Ascending aorta (tissue), 2 donors: ENCODE results near the gene CEP85L. TPM values are rescaled to one million over a fixed set of nuclear protein-coding genes. Genes with fewer than 3 reads are reported as not detected.

Experiments used
- DNase-seq, 2 donors: peaks; one replicate each; pipeline ENCODE4 v3.0.0-alpha.2; 2019; ENCODE audit warnings: low spot score in 2 of 2
- H3K27ac ChIP-seq, 2 donors: fragments of 200-600 bp; sonication (generic); one replicate each; pipeline ENCODE4 v1.5.1; 2016 to 2017; ENCODE audit warnings: mild to moderate bottlenecking in 1 of 2
- H3K27me3 ChIP-seq: fragments of 200-600 bp; sonication (generic); one replicate; pipeline ENCODE4 v1.5.1; 2017
- H3K36me3 ChIP-seq, 2 donors: fragments of 200-600 bp; sonication (generic); one replicate each; pipeline ENCODE4 v1.5.1; 2016
- H3K4me1 ChIP-seq, 2 donors: fragments of 200-600 bp; sonication (generic); one replicate each; pipeline ENCODE4 v1.5.1; 2016 to 2017; ENCODE audit warnings: mild to moderate bottlenecking in 1 of 2
- H3K4me3 ChIP-seq, 2 donors: fragments of 200-600 bp; sonication (generic); one replicate each; pipeline ENCODE4 v1.5.1; 2016 to 2017; ENCODE audit warnings: mild to moderate bottlenecking in 1 of 2
- H3K9me3 ChIP-seq, 2 donors: fragments of 200-600 bp; sonication (generic); one replicate each; pipeline ENCODE4 v1.5.1; 2016
- intact Hi-C: fragments of 100-400 bp; cut with DNase I; formaldehyde crosslinking; loops from one replicate; pipeline ENCODE4 v1.15.1; 2023
- total RNA-seq: library from RNA; depleted of rRNA; stranded (reverse); fragments of >200 nt; gene quantifications from one replicate; pipeline ENCODE4 v1.1.0, GENCODE V29; 2016
- TF ChIP-seq, protein P1 (sequence below), 3 experiments: fragments of 200-600 bp in 2 of 3; fragments of 450-650 bp in 1 of 3; sonication (generic) in 2 of 3; IDR thresholded peaks; one replicate each; pipeline ENCODE4 v1.5.1; 2016 to 2019; ENCODE audit warnings: antibody characterized with exemption in 3 of 3, mild to moderate bottlenecking in 1 of 3, moderate library complexity in 1 of 3

Gene CEP85L
- total RNA-seq, 1 donor from 2014 or later, result 15.0 TPM

DNA sequence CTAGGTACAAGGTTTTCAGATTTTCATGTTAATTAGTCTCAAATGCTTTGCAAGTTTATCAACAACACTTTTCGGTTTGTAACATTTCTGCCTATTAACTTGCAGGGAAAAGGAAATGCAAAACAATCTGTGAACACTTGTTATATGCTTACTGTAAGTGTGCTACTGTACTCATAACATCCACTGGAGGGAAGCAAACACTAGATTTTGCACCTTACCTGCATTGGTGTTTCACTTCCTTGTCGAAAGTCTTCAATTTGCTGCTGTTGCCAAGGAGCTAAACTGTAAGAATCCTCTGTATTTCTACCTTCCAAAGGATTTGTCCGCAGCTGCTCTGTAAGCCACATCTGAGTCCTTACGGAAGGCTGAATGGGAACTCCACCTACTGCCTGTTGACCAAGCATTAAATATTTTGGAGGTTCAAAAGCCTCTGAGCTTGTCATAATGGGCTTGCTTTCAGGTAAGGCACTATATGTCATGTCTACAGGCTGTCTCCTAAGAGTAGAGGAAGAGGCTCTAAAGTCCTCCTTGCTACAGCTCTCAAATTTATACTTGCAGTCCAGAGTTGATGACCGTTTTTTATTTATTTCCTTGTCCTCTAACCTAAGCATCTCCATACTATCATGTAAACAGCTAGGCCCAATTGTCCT, 86.0 kb downstream of the CEP85L start:
- Histone ChIP-seq H3K4me3 (no peak overlapping the region), H3K27ac (no peak overlapping the region), H3K9me3 (no peaks in the 10 kb centered on the region), H3K36me3 (peaks cover 7 to 14% of the 10 kb centered on the region in 2 donors), H3K4me1 (peaks cover 0 to 9% of the 10 kb centered on the region in 2 donors), H3K27me3 (no peaks in the 10 kb centered on the region)
- intact Hi-C loops, result no loop called here
- TF ChIP-seq, protein P1, sequence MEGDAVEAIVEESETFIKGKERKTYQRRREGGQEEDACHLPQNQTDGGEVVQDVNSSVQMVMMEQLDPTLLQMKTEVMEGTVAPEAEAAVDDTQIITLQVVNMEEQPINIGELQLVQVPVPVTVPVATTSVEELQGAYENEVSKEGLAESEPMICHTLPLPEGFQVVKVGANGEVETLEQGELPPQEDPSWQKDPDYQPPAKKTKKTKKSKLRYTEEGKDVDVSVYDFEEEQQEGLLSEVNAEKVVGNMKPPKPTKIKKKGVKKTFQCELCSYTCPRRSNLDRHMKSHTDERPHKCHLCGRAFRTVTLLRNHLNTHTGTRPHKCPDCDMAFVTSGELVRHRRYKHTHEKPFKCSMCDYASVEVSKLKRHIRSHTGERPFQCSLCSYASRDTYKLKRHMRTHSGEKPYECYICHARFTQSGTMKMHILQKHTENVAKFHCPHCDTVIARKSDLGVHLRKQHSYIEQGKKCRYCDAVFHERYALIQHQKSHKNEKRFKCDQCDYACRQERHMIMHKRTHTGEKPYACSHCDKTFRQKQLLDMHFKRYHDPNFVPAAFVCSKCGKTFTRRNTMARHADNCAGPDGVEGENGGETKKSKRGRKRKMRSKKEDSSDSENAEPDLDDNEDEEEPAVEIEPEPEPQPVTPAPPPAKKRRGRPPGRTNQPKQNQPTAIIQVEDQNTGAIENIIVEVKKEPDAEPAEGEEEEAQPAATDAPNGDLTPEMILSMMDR (IDR thresholded peaks at IDR 0.05), result peak in 1 of 3 experiments; percentile 17
- DNase-seq, result no peak

- no peaks in the 10 kb centered on the region for H3K27me3 ChIP-seq
- intact Hi-C loops, result no loop called here
- peaks cover 19 to 31% of the 10 kb centered on the region in 2 donors for H3K36me3 ChIP-seq
- H3K27ac ChIP-seq, result peak overlapping the region; percentile 22 to 56
- H3K9me3 ChIP-seq, result no peaks in the 10 kb centered on the region
- no peak overlapping the region for H3K4me3 ChIP-seq
- TF ChIP-seq, protein P1 (IDR thresholded peaks at IDR 0.05), result no peak
- peaks cover 0 to 20% of the 10 kb centered on the region in 2 donors for H3K4me1 ChIP-seq
- DNase-seq, result no peak
These were observed 88.4 kb downstream of the CEP85L start for GRCh38 chr6:118562959-118563358.

DNA sequence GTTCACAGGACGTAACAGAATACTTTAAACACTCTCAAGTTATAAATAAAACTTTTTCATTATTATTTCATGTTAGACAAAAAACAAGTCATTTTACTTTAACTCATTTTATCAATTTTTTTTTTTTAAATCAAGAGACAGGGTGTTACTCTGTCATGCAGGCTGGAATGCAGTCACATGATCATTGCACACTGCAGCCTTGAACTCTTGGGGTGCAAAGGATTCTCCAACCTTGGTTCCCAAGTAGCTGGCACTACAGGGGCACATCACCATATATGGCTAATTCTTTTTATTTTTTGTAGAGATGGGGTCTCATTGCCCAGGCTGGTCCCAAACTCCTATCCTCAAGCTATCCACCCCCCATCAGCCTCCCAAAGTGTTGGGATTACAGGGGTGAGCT, 89.1 kb downstream of the CEP85L start:
- Histone ChIP-seq H3K27me3 (no peaks in the 10 kb centered on the region), H3K36me3 (peaks cover 19 to 31% of the 10 kb centered on the region in 2 donors), H3K27ac (peak overlapping the region; percentile 22 to 56), H3K4me3 (no peak overlapping the region), H3K4me1 (peaks cover 0 to 22% of the 10 kb centered on the region in 2 donors), H3K9me3 (no peaks in the 10 kb centered on the region)
- TF ChIP-seq, protein P1 (IDR thresholded peaks at IDR 0.05), result no peak
- DNase-seq, result no peak
- intact Hi-C loops, result no loop called here

DNA sequence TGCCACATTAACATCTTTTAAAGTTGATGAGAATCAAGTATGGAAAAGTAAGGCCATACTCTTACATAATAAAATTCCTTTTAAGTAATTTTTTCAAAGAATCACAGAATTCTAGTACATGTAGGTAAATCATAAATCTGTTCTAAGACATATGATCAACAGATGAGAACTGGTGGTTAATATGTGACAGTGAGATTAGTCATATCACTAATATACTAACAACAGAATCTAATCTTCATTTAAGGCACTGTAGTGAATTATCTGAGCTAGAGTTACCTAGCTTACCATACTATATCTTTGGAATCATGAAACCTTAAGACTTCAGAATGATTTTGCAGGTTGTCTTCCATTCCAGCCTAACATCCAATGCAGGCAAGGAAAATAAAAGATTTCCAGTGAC, 91.7 kb downstream of the CEP85L start:
- H3K27me3 ChIP-seq, result no peaks in the 10 kb centered on the region
- TF ChIP-seq, protein P1 (IDR thresholded peaks at IDR 0.05), result no peak
- peaks cover 0 to 22% of the 10 kb centered on the region in 2 donors for H3K4me1 ChIP-seq
- peaks cover 16 to 43% of the 10 kb centered on the region in 2 donors for H3K36me3 ChIP-seq
- H3K9me3 ChIP-seq, result no peaks in the 10 kb centered on the region
- no peak for DNase-seq
- intact Hi-C loops, result loop anchor here (5.0 kb wide), 1 partner anchor 93 kb away; the partner anchor contains the start of gene CEP85L
- peak overlapping the region in 1 of 2 donors; percentile 29 for H3K27ac ChIP-seq
- peak overlapping the region in 1 of 2 donors; percentile 69 for H3K4me3 ChIP-seq

DNA sequence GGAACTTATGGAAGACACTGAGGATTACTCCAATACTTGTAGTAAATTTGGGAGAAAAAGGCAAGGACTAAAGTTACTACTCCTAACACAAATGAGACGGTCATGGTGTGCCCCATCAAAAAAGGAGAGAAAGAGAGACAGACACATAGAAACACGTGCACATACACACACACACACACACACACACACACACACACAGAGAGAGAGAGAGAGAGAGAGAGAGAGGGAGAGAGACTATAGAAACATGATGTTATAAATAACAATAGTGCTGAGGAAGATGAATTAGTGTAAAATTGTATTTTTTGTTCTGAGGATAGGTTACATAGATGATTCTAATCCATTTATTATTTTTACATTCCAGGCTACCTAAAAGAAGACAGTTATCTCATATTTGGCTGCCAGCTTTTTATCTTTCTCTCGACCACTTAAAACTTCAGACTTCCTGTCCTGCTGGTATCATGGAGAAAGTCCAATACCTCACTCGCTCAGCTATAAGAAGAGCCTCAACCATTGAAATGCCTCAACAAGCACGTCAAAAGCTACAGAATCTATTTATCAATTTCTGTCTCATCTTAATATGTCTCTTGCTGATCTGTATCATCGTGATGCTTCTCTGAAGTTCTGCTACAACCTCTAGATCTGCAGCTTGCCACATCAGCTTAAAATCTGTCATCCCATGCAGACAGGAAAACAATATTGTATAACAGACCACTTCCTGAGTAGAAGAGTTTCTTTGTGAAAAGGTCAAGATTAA, 92.8 kb downstream of the CEP85L start:
- DNase-seq, result no peak
- Histone ChIP-seq H3K27me3 (no peaks in the 10 kb centered on the region), H3K9me3 (no peaks in the 10 kb centered on the region), H3K4me3 (peak overlapping the region in 1 of 2 donors; percentile 69), H3K27ac (peak overlapping the region; percentile 29 to 42), H3K36me3 (peaks cover 16 to 54% of the 10 kb centered on the region in 2 donors), H3K4me1 (peaks cover 0 to 22% of the 10 kb centered on the region in 2 donors)
- intact Hi-C loops, result loop anchor here (5.0 kb wide), 1 partner anchor 94 kb away; the partner anchor contains the start of gene CEP85L
- TF ChIP-seq, protein P1 (IDR thresholded peaks at IDR 0.05), result no peak
